Daoy (cell line): ENCODE measurements around the gene ASIC3. TPM values are rescaled to one million over a fixed set of nuclear protein-coding genes. Genes with fewer than 3 reads are reported as not detected.
"Not testable (repeated sequence)": the region's sequence is repeated elsewhere in the genome, so short reads cannot be mapped to it uniquely, and the experiment has no call there.

Source experiments
- DNase-seq: peaks from one replicate; pipeline ENCODE4 v3.0.0-alpha.2; 2015; ENCODE audit warnings: low read depth
- total RNA-seq: library from RNA; depleted of rRNA; stranded (reverse); fragments of >200 nt; shearing (Covaris generic); gene quantifications from 2 replicates; pipeline ENCODE4 v1.2.3, GENCODE V29; 2014

The ASIC3 gene
- total RNA-seq, 1 experiment from 2014 or later, result 1.5 TPM

GRCh38 chr7:151032936-151033863 is 15.1 kb upstream of the ASIC3 start:
- DNase-seq, result no peak

- no peak for DNase-seq
Observed at GRCh38 chr7:151033864-151034249, 14.5 kb upstream of the ASIC3 start.

DNA sequence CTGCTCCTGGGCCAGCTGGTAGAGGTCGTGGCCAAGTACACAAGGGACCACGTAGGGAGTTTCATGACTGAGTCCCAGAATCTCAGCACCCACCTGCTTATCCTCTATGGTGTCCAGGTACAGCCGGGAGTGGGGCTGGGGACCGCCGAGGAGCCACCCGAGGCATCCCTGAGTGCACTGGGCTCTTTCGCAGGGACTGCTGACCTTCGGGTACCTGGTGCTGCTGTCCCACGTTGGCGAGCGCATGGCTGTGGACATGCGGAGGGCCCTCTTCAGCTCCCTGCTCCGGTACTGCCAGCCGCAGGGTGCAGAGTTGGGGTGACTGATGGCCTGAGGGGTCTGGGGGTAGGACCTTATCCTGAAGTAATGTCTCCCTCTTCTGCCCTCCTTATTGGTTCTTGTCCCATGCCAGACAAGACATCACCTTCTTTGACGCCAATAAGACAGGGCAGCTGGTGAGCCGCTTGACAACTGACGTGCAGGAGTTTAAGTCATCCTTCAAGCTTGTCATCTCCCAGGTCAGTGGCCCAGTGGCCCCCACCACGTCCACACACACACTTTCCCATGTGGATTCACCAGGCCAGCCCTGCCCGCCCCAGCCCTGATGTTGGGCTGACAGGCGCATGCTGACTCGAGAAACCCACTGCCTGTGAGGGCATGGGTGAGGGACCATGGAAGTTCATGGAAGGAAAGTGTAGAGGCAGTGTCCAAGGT is 13.9 kb upstream of the ASIC3 start:
- DNase-seq, result no peak

DNA sequence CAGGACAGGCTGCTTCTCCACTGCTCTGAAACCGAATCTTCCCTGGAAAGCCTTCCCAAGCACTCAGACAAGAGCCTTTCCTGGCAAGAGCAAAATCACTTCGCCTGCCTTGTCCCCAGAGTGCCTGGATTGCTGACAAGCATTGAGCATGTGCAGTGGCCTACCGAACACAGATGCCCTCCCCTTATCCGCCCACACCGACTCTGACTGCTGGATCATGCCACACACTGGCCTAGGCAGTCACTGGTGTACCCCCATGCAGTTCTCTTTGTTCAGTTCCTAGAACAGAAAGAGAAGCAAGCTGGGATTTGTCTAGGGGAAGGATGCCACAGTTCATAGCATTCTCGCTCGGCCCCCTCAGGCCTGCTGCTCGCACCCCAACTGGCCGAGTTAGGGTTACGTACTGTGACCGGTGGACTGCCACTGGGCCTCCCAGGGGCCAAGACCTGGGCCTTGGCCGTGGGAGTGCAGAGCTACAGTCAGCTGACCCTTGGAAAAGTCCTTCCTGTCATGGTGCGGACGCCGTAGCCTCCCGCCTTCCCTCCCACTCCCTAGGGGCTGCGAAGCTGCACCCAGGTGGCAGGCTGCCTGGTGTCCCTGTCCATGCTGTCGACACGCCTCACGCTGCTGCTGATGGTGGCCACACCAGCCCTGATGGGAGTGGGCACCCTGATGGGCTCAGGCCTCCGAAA is 13.2 kb upstream of the ASIC3 start:
- DNase-seq, result no peak

- no peak for DNase-seq
Observed at GRCh38 chr7:151035902-151036301, 12.4 kb upstream of the ASIC3 start.

DNA sequence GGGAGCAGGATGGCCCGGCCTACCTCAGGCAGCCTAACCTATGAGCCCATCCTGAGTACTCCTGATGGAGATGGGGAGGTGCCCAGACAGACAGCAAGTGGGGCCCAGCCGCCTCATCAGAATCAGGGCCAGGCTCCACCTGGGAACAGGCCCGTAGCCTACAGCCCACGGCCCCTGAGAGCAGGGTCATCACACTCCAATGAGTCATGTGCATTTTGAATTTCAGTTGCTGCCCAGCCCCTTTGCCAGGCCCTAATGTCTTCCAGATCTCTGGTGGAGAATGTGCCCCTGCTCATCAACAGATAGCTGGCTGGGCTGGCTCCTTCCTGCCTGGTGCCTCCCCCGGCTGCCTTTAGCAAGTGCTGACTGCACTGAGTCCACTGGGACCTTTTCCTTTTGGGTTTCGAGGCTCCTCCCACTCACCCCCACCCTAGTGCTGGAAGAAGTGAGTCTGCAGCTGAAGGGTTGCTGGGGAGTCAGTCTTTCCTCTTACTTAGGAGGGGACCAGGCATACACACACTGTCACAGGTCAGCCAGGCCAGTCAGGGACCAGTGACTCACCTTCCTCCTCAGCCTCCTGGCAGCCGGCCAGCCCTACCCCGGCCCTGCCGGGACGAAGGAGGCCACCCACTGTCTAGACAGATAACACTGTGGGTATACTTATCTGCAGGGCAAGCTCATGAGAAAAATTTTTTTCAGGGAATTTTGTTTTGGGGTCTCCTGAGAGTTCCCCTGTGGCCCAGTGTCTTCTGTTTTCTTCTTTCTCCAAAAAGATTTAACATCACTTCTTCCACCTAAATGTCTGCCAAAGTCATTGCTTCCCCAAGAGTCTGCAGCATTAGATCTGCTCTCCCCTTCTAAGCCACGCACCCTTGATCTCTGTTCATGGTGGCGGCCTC is 9.1 kb upstream of the ASIC3 start:
- DNase-seq, result peak; percentile 99

GRCh38 chr7:151039850-151040548 is 8.3 kb upstream of the ASIC3 start:
- no peak for DNase-seq

DNA sequence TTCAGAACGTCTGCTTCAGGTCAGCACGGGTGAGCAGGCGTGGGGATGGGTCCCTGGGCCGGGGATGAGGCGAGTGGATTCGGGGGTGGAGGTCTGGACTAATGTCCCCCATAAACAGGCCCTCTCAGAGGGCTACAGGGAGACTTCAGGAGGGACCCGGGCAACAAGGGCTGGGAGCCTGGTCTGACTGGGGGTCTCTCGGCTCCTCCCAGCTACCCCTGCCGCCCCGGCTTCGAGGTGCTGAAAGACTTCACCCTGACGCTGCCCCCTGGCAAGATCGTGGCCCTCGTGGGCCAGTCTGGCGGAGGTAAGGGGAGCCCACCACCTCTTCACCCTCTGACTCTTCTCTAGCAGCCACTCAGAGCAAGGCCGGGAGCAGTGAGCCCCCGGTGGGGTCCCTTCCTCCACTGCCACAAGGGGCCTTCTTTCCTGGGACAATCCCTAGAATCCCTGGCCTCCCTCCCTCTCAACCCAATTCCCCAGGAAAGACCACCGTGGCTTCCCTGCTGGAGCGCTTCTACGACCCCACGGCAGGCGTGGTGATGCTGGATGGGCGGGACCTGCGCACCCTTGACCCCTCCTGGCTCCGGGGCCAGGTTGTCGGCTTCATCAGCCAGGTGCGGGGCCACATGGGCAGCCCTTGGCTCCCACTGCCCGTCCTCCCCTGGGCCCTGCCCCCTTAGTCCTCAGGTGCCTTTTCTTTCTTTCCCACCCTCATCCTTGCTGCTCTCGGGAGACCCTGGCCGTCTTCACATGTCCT is 7.5 kb upstream of the ASIC3 start:
- no peak for DNase-seq

GRCh38 chr7:151043449-151043848 is 4.9 kb upstream of the ASIC3 start:
- DNase-seq, result not testable (repeated sequence)

- no peak for DNase-seq
Observed at GRCh38 chr7:151043959-151044358, 4.4 kb upstream of the ASIC3 start.

GRCh38 chr7:151045262-151045661 is 3.1 kb upstream of the ASIC3 start:
- no peak for DNase-seq

DNA sequence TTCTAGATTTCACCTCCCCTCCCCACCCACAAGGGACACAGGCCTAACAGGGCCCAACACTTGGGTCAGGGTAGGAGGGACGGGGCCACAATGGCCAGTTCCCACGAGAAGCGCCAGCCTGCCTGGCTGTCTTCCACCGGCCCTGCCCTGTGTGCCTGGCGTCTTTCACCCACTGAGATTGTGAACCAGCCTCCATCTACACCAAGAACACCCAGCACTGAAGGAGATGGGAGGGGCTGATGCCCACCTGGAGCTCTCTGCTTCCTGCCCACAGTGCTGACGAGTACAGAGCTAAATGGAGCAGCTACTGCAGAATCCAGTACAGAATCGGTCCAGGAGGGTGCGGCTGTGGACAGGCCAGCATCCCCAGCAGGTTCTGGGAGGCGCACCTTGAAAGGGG is 2.4 kb upstream of the ASIC3 start:
- DNase-seq, result no peak

DNA sequence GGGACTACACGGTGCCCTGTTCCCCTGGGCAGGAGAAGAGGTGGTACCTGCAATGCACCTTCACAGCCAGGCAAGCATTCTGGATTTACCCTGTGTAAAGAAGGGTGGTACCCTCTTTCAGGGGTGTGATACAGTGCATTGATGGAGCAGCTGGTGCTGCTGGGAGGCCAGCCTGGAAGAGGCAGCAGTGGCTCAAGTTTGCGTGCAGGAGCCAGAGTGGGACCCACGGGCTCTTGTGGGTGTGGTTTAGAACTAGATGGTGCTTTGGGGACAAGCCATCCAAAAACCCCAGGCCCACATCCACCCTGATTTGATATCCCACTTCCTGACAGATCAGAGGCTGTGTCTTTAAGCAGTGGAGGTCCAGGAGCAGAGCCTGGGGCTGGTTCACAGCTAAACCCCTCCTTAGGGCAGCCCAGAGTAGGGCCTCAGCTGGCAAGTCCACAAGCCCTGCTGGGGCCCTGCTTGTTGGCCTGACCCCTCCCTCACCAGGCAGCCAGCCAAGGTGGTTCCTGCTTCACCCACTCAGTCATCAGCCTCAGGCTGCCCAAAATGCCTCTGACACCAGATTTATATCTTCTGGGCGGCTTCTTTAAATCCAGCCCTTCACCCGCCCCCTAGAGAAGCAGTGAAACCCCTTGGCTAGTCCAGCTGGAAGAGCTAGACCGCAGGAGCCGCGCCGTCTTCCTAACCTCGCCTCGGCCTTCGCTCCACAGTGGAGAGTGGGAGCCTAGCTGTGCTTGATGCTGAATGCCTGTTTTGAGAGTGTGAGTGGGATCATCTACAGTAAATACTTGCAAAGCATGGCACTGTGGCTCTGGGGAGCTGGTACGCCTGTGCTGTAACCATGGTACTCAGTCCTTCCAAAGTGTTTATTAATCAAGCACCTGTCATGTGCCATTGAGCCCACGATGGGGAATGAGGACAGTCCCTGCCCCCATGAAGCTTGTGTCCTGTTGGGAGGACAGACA is 1.4 kb upstream of the ASIC3 start:
- peak; percentile 95 for DNase-seq

DNA sequence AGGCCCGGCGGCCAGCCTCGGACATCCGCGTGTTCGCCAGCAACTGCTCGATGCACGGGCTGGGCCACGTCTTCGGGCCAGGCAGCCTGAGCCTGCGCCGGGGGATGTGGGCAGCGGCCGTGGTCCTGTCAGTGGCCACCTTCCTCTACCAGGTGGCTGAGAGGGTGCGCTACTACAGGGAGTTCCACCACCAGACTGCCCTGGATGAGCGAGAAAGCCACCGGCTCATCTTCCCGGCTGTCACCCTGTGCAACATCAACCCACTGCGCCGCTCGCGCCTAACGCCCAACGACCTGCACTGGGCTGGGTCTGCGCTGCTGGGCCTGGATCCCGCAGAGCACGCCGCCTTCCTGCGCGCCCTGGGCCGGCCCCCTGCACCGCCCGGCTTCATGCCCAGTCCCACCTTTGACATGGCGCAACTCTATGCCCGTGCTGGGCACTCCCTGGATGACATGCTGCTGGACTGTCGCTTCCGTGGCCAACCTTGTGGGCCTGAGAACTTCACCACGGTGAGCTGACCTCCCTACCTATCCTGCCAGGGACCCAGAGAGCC is 656 bp downstream of the ASIC3 start:
- DNase-seq, result no peak

GRCh38 chr7:151051108-151051507 is 2.8 kb downstream of the ASIC3 start:
- peak; percentile 80 for DNase-seq

DNA sequence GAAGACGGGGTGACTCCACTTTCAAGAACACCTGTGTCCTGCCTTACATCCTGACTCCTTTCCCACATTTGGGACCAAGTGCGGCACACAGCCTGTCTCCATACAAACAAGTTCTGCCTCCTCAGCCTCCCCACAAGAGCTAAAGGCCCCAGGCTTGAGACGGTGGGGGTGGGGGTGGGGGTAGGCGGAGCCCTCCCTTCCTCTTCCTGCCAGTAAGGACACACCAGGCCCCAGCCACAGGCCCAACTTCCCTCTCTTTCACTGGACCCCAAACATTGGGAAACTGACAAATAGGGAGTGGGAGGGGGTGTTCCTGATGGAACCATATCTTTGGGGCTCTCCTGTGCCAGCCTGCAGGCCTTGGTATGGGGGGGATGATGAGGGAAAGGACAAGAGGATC is 4.8 kb downstream of the ASIC3 start:
- DNase-seq, result no peak

- no peak for DNase-seq
Observed at GRCh38 chr7:151053751-151054150, 5.4 kb downstream of the ASIC3 start.

GRCh38 chr7:151056283-151056665 is 7.9 kb downstream of the ASIC3 start:
- DNase-seq, result no peak
